ENCODE data around the gene SYS1.

DNA sequence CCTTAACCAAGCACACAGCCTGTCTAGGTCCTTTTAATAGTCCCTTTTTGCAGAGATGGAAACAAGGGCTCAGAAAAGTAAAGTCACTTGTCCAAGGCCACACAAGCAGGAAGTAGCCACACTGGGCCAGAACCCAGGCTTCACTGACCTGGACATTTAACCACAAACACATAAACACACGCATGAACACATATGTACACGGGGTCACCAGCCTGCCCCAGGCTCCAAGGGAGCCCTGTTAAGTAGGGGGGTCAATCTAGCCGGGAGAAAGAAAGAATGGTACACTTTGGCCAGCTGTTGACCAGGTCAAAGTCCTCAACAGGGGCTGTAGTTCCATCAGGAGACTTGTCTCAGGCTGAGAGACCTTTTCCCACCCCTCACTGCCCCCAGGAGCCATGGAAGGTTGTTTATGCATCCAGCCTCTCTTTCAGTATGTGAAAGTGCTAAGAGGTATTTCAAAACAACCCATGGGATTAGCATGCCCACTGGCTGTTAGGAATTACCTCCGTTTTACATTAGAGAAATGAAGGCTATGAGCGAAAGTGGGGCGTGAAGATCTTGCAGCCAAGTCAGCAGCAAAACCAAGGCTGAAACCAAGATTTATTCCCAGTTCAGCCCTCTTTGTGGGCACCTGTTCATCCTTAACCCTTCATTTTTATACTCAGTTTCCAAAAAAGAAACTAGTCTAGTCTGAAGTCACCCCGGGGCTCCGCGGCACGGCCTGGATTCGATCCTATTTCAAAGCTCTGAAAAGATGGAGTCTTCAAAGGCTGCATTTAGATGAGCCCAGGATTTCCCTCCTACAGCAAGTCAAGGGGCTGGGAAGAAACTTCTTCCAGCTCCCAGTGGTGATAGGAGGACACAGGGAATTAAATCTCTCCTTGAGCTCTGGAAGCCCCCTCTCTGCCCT lies 24.6 kb upstream of the SYS1 start:
- TF ChIP-seq POLR2AphosphoS5 (IDR thresholded peaks at IDR 0.05) = no peak
- TF ChIP-seq, protein P1, sequence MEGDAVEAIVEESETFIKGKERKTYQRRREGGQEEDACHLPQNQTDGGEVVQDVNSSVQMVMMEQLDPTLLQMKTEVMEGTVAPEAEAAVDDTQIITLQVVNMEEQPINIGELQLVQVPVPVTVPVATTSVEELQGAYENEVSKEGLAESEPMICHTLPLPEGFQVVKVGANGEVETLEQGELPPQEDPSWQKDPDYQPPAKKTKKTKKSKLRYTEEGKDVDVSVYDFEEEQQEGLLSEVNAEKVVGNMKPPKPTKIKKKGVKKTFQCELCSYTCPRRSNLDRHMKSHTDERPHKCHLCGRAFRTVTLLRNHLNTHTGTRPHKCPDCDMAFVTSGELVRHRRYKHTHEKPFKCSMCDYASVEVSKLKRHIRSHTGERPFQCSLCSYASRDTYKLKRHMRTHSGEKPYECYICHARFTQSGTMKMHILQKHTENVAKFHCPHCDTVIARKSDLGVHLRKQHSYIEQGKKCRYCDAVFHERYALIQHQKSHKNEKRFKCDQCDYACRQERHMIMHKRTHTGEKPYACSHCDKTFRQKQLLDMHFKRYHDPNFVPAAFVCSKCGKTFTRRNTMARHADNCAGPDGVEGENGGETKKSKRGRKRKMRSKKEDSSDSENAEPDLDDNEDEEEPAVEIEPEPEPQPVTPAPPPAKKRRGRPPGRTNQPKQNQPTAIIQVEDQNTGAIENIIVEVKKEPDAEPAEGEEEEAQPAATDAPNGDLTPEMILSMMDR (IDR thresholded peaks at IDR 0.05 in 8 of 11, conservative IDR thresholded peaks at IDR 0.05 in 3 of 11) = no peak

All from spleen (tissue), 7 donors.